Right ventricle myocardium inferior (tissue), 1 donor: ENCODE measurements around the gene FBXO41. TPM values are rescaled to one million over a fixed set of nuclear protein-coding genes. Genes with fewer than 3 reads are reported as not detected.

Source experiments
- ATAC-seq: fragments of 200-7000 bp; cut with Tn5 transposase; one replicate; pipeline ENCODE4 v1.9.1; 2020; ENCODE audit warnings: mild to moderate bottlenecking, moderate library complexity
- DNase-seq: peaks from one replicate; pipeline ENCODE4 v3.0.0; 2021; ENCODE audit errors: missing footprints
- intact Hi-C: fragments of 100-400 bp; cut with DNase I; formaldehyde crosslinking; loops from one replicate; pipeline ENCODE4 v1.11.0; 2022
- long read RNA-seq: library from polyadenylated mRNA; unstranded; transcript quantifications from one replicate; pipeline ENCODE4 v2.0.0, GENCODE V29; 2021
- total RNA-seq: library from RNA; stranded (reverse); fragmentation: NEBNext Ultra II Directional; extraction: Animal tissue kit (Norgen Biotek cat#: 25700); gene quantifications from one replicate; pipeline ENCODE4 v1.2.1, GENCODE V29; 2021
- donor health status: DM: no; HTN: yes; CAD: no; lungs with severe emphysema.

The FBXO41 gene
- 0.87 TPM for total RNA-seq
- long read RNA-seq, partial matches to known transcripts: 0 of 1 reads
- long read RNA-seq, other reads (novel, unspliced or antisense): 1 of 1 reads

- intact Hi-C loops: no loop called here
- DNase-seq (no peak), ATAC-seq (peak; percentile 61)
Measured at GRCh38 chr2:73284296-73285158, at the start of gene FBXO41. Gene FBXO41, minus strand, starts transcription at chr2:73284478. Its CDS starts 14,848 bp downstream, at chr2:73269630.

GRCh38 chr2:73334045-73334444 is 49.8 kb upstream of the FBXO41 start:
- intact Hi-C loops: no loop called here
- ATAC-seq (no peak), DNase-seq (no peak)

- DNase-seq (no peak), ATAC-seq (no peak)
- intact Hi-C loops: no loop called here
Measured at GRCh38 chr2:73333564-73333963, 49.3 kb upstream of the FBXO41 start.

- intact Hi-C loops: no loop called here
- ATAC-seq: no peak
- DNase-seq: no peak
Measured at GRCh38 chr2:73324126-73324725, 39.9 kb upstream of the FBXO41 start.

- ATAC-seq (no peak), DNase-seq (no peak)
- intact Hi-C loops: no loop called here
Measured at GRCh38 chr2:73323551-73323950, 39.3 kb upstream of the FBXO41 start.

- DNase-seq: no peak
- ATAC-seq: no peak
- intact Hi-C loops: no loop called here
Measured at GRCh38 chr2:73314441-73314840, 30.2 kb upstream of the FBXO41 start.

- ATAC-seq: no peak
Measured at GRCh38 chr2:73307720-73308119, 23.4 kb upstream of the FBXO41 start.

GRCh38 chr2:73301636-73302035 is 17.4 kb upstream of the FBXO41 start:
- intact Hi-C loops: no loop called here
- no peak for DNase-seq
- no peak for ATAC-seq

More at GRCh38 chr2:73307720-73308119, 23.4 kb upstream of the FBXO41 start:
- intact Hi-C loops: no loop called here
- no peak for DNase-seq

- ATAC-seq: no peak
- intact Hi-C loops: no loop called here
- no peak for DNase-seq
Measured at GRCh38 chr2:73300926-73301325, 16.6 kb upstream of the FBXO41 start.

GRCh38 chr2:73297586-73297985 is 13.3 kb upstream of the FBXO41 start:
- ATAC-seq (no peak), DNase-seq (no peak)
- intact Hi-C loops: no loop called here

GRCh38 chr2:73297151-73297559 is 12.9 kb upstream of the FBXO41 start:
- ATAC-seq (no peak), DNase-seq (no peak)
- intact Hi-C loops: no loop called here

GRCh38 chr2:73295751-73296400 is 11.6 kb upstream of the FBXO41 start:
- no peak for ATAC-seq
- intact Hi-C loops: no loop called here
- DNase-seq: no peak

GRCh38 chr2:73294239-73294638 is 10.0 kb upstream of the FBXO41 start:
- intact Hi-C loops: no loop called here
- no peak for DNase-seq
- no peak for ATAC-seq

GRCh38 chr2:73293534-73294171 is 9.4 kb upstream of the FBXO41 start, which contains the start of gene EGR4:
Gene EGR4, minus strand, starts transcription at chr2:73293548. Its CDS starts 231 bp downstream, at chr2:73293317.
- DNase-seq: peak; percentile 75
- ATAC-seq: no peak
- intact Hi-C loops: no loop called here

GRCh38 chr2:73292906-73293533 is 8.7 kb upstream of the FBXO41 start:
- intact Hi-C loops: no loop called here
- no peak for DNase-seq
- ATAC-seq: no peak

GRCh38 chr2:73292316-73292905 is 8.1 kb upstream of the FBXO41 start:
- ATAC-seq (no peak), DNase-seq (no peak)
- intact Hi-C loops: no loop called here

- no peak for DNase-seq
- intact Hi-C loops: no loop called here
- ATAC-seq: no peak
Measured at GRCh38 chr2:73291461-73292315, 7.4 kb upstream of the FBXO41 start.

- no peak for DNase-seq
- intact Hi-C loops: no loop called here
- ATAC-seq: peak; percentile 64
Measured at GRCh38 chr2:73291093-73291460, 6.8 kb upstream of the FBXO41 start.
